Measurements from ENCODE around the gene KCNS1.

GRCh38 chr20:45105317-45105716 lies 4.4 kb upstream of the KCNS1 start:
- TF ChIP-seq FOXK2 (IDR thresholded peaks at IDR 0.05), result no peak
- TF ChIP-seq ELF4 (IDR thresholded peaks at IDR 0.05), result no peak
- TF ChIP-seq HDGF (IDR thresholded peaks at IDR 0.05; ENCODE audit: borderline replicate concordance), result no peak
- no peak for TF ChIP-seq SUZ12 (IDR thresholded peaks at IDR 0.05)
- no peak for TF ChIP-seq TARDBP (IDR thresholded peaks at IDR 0.05)
- no peak for TF ChIP-seq SP1 (IDR thresholded peaks at IDR 0.05)
- no peak for TF ChIP-seq BHLHE40 (IDR thresholded peaks at IDR 0.05; ENCODE audit: borderline replicate concordance)
- TF ChIP-seq L3MBTL2 (conservative IDR thresholded peaks at IDR 0.05), result no peak
- TF ChIP-seq ARNT (IDR thresholded peaks at IDR 0.05), result no peak
- no peak for TF ChIP-seq FOXM1 (IDR thresholded peaks at IDR 0.05; ENCODE audit: borderline replicate concordance)
- no peak for TF ChIP-seq PKNOX1 (IDR thresholded peaks at IDR 0.05)
- TF ChIP-seq NFRKB (IDR thresholded peaks at IDR 0.05), result no peak

Measured in HEK293T (cell line).